ENCODE results near the gene SYNJ2BP.

DNA sequence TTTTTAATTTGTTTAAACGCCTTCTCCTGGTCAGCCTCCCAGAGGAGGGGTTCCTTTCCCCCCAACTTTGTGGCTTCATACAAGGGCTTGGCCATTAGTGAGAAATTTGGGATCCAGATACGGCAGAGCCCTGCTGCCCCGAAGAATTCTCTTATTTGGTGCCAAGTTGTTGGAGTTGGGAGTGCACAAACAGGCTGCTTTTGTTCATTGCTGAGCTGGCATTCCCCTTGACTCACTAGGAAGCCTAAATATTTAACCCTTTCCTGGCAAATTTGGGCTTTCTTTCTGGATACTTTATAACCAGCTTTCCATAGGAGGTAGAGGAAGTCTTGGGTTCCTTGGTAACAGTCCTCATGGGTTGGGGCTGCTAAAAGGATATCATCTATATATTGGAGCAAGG is 24.8 kb upstream of the SYNJ2BP start:
- TF ChIP-seq GATAD2A (CRISPR knock-in tag; IDR thresholded peaks at IDR 0.05) (no peak), TBL1XR1 (IDR thresholded peaks at IDR 0.05; ENCODE audit: borderline replicate concordance, low read length, partially characterized antibody) (no peak), AGO2 (optimal IDR thresholded peaks at IDR 0.05; ENCODE audit: low read depth, low read length) (no peak), YEATS4 (CRISPR knock-in tag; IDR thresholded peaks at IDR 0.05; ENCODE audit: borderline replicate concordance) (no peak), ZFP36 (IDR thresholded peaks at IDR 0.05; ENCODE audit: borderline replicate concordance, low read depth, low read length, partially characterized antibody) (no peak)
- TF ChIP-seq, protein P1, sequence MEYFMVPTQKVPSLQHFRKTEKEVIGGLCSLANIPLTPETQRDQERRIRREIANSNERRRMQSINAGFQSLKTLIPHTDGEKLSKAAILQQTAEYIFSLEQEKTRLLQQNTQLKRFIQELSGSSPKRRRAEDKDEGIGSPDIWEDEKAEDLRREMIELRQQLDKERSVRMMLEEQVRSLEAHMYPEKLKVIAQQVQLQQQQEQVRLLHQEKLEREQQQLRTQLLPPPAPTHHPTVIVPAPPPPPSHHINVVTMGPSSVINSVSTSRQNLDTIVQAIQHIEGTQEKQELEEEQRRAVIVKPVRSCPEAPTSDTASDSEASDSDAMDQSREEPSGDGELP (IDR thresholded peaks at IDR 0.05; ENCODE audit: borderline replicate concordance, low read depth) = no peak

Data from HepG2 (cell line).